K562 (cell line): ENCODE data around the gene VGLL4. TPM values are rescaled to one million over a fixed set of nuclear protein-coding genes. Genes with fewer than 3 reads are reported as not detected.

ENCODE experiments used
- ATAC-seq: fragments of 200-7000 bp; cut with Tn5 transposase; 3 replicates; pipeline ENCODE4 v1.9.1; 2020; ENCODE audit warnings: moderate library complexity
- BruUV-seq: library from RNA; stranded (reverse); fragments of 400-500 nt; replicated peaks from 2 replicates; lab custom pipeline; 2021; lab: Mats Ljungman, UMichigan
- CTCF ChIA-PET: fragments of 300-600 bp; formaldehyde crosslinking; extraction: SDS; loops from one replicate; lab custom pipeline; 2021; ENCODE audit warnings: low intra/inter-chr PET ratio; lab: Yijun Ruan, JAX
- POLR2A ChIA-PET: fragments of 300-600, 350-650 bp; sonication (Branson Sonifier 250); formaldehyde crosslinking; extraction: SDS; loops from one replicate; lab custom pipeline; 2021; ENCODE audit warnings: antibody characterized with exemption, inconsistent platforms; lab: Yijun Ruan, JAX
- DNase-seq, 4 experiments: peaks; one replicate each; pipeline versions ENCODE4 v3.0.0 to v3.0.0-alpha.2; 2011 to 2018; ENCODE audit warnings: low spot score in 3 of 4, mixed read lengths in 3 of 4; ENCODE audit errors: extremely low read depth in 1 of 4
- FAIRE-seq: peaks from 2 replicates; lab custom pipeline; 2011; peaks lifted over from hg19 to GRCh38; lab: Jason Lieb, UNC
- H2AFZ ChIP-seq: 2 replicates; pipeline ENCODE4 v1.6.0; 2011; ENCODE audit warnings: low read depth, low read length, control low read depth, inconsistent platforms
- H3K27ac ChIP-seq: fragments of 200-600 bp; 3 replicates; pipeline ENCODE4 v1.8.0; 2011; ENCODE audit warnings: low read depth, mild to moderate bottlenecking, control low read depth, inconsistent platforms, low read length, moderate library complexity, mixed read lengths; ENCODE audit errors: extremely low read depth
- H3K27me3 ChIP-seq, 2 experiments: fragments of 300-600 bp in 1 of 2; 2 replicates in 1 of 2; 3 replicates in 1 of 2; pipeline versions ENCODE4 v1.6.0 to v1.8.0; 2011; ENCODE audit warnings: inconsistent platforms in 2 of 2, low read length in 2 of 2, mild to moderate bottlenecking in 1 of 2, mixed read lengths in 1 of 2, moderate library complexity in 1 of 2; ENCODE audit not compliant: control insufficient read depth in 2 of 2, insufficient read depth in 2 of 2
- H3K36me3 ChIP-seq: fragments of 300-600 bp; 3 replicates; pipeline ENCODE4 v1.8.0; 2011; ENCODE audit warnings: mild to moderate bottlenecking, low read length, inconsistent platforms; ENCODE audit not compliant: control insufficient read depth, insufficient read depth
- H3K4me1 ChIP-seq, 2 experiments: fragments of 200-600 bp in 1 of 2; replicated peaks in 1 of 2; 2 replicates in 1 of 2; 3 replicates in 1 of 2; pipeline versions ENCODE4 v1.5.1 to v1.8.0; 2011; ENCODE audit warnings: inconsistent platforms in 2 of 2, low read length in 2 of 2, mild to moderate bottlenecking in 1 of 2, mixed read lengths in 1 of 2, moderate library complexity in 1 of 2; ENCODE audit not compliant: control insufficient read depth in 2 of 2, insufficient read depth in 2 of 2
- H3K4me2 ChIP-seq: 2 replicates; pipeline ENCODE4 v1.6.1; 2011; ENCODE audit warnings: low read length, control low read depth, inconsistent platforms, mixed read lengths; ENCODE audit not compliant: insufficient read depth
- H3K4me3 ChIP-seq: fragments of 200-600 bp; sonication (generic), shearing (Covaris generic); 2 replicates; pipeline ENCODE4 v1.5.1; 2016; ENCODE audit warnings: control low read depth, inconsistent platforms
- H3K79me2 ChIP-seq: fragments of 200-600 bp; 3 replicates; pipeline ENCODE4 v1.8.0; 2011; ENCODE audit warnings: low read length, inconsistent platforms; ENCODE audit not compliant: control insufficient read depth, insufficient read depth
- H3K9ac ChIP-seq, 2 experiments: 2 replicates each; pipeline versions ENCODE4 v1.6.0 to v1.6.1; 2011; ENCODE audit warnings: low read depth in 2 of 2, low read length in 2 of 2, control low read depth in 1 of 2, inconsistent platforms in 1 of 2, mild to moderate bottlenecking in 1 of 2, mixed read lengths in 1 of 2; ENCODE audit not compliant: insufficient read depth in 1 of 2
- H3K9me1 ChIP-seq: one replicate; pipeline ENCODE4 v1.6.0; 2011; ENCODE audit warnings: inconsistent platforms, mild to moderate bottlenecking, low read length, moderate library complexity; ENCODE audit not compliant: control insufficient read depth, insufficient read depth
- H3K9me3 ChIP-seq: replicated peaks from 2 replicates; pipeline ENCODE4 v1.5.1; 2011; ENCODE audit warnings: low read depth, low read length, inconsistent platforms; ENCODE audit not compliant: control insufficient read depth, insufficient read depth
- H4K20me1 ChIP-seq: replicated peaks from 2 replicates; pipeline ENCODE4 v1.6.1; 2011; ENCODE audit warnings: low read length, inconsistent platforms, mixed read lengths; ENCODE audit not compliant: control insufficient read depth, insufficient read depth
- BACH1 ChIP-seq: fragments of 200-800 bp; sonication (Bioruptor generic); IDR thresholded peaks from 2 replicates; pipeline ENCODE4 v1.6.1; 2016; ENCODE audit warnings: missing genetic modification characterization, missing compliant biosample characterization
- BCOR ChIP-seq: fragments of 450-650 bp; IDR thresholded peaks from 2 replicates; pipeline ENCODE4 v1.6.1; 2016
- CBX3 ChIP-seq, 2 experiments: IDR thresholded peaks; 1 replicate in 1 of 2; 2 replicates in 1 of 2; pipeline ENCODE4 v1.6.1; 2012; ENCODE audit warnings: inconsistent platforms in 2 of 2, low read length in 2 of 2, borderline replicate concordance in 1 of 2, control low read depth in 1 of 2
- COPS2 ChIP-seq: fragments of 450-650 bp; conservative IDR thresholded peaks from 2 replicates; pipeline ENCODE4 v1.6.1; 2016; ENCODE audit warnings: mild to moderate bottlenecking, moderate library complexity
- JUNB ChIP-seq: fragments of 450-650 bp; formaldehyde crosslinking; conservative IDR thresholded peaks from 2 replicates; pipeline ENCODE4 v1.4.0; 2020; ENCODE audit warnings: mild to moderate bottlenecking
- KLF10 ChIP-seq: fragments of 250-450 bp; sonication (Bioruptor Pico); IDR thresholded peaks from 2 replicates; pipeline ENCODE4 v1.6.1; 2021; ENCODE audit warnings: matching md5 sums
- MEIS2 ChIP-seq: fragments of 450-650 bp; IDR thresholded peaks from 2 replicates; pipeline ENCODE4 v1.6.1; 2014; ENCODE audit warnings: mild to moderate bottlenecking; ENCODE audit not compliant: partially characterized antibody
- SUPT5H ChIP-seq: fragments of 450-650 bp; IDR thresholded peaks from 2 replicates; pipeline ENCODE4 v1.6.1; 2016
- TRIM24 ChIP-seq, 2 experiments: fragments of 450-650 bp; IDR thresholded peaks; 2 replicates each; pipeline ENCODE4 v1.6.1; 2016
- ZFPM2 ChIP-seq: fragments of 250-450 bp; sonication (Bioruptor Pico); IDR thresholded peaks from 2 replicates; pipeline ENCODE4 v1.5.1; 2022; ENCODE audit warnings: mild to moderate bottlenecking
- ZKSCAN1 ChIP-seq: fragments of 150-350 bp; IDR thresholded peaks from 2 replicates; pipeline ENCODE4 v1.6.1; 2016; ENCODE audit warnings: low read depth, low read length
- ZNF75A ChIP-seq: fragments of 450-650 bp; formaldehyde crosslinking; IDR thresholded peaks from 2 replicates; pipeline ENCODE4 v1.4.0; 2020; ENCODE audit warnings: mild to moderate bottlenecking
- WGBS: fragments of 100-300 bp; shearing (Covaris generic); methylation state at CpG from one replicate; pipeline ENCODE4 v1.1.6; 2016; ENCODE audit warnings: low coverage, mixed read lengths; ENCODE audit not compliant: insufficient coverage; ENCODE audit errors: missing lambda C conversion rate; 5-methylcytosine and 5-hydroxymethylcytosine counted together
- in situ Hi-C: fragments of 300-500 bp; cut with MboI; formaldehyde crosslinking; loops from 4 replicates; pipeline ENCODE4 v1.15.0; 2018; ENCODE audit warnings: inconsistent platforms, mixed read lengths
- intact Hi-C: fragments of 100-400 bp; cut with micrococcal nuclease; formaldehyde crosslinking; loops from 2 replicates; pipeline ENCODE4 v1.14.2; 2022
- polyA plus RNA-seq, 8 experiments: library from polyadenylated mRNA; depleted of rRNA in 4 of 8; stranded (reverse) in 5 of 8; unstranded in 3 of 8; fragments of >200 nt; fragmentation: Nextera tagmentation in 2 of 8; fragmentation: Illumina TruSeq in 1 of 8; extraction: Ambion mirVana in 2 of 8; extraction: Trizol in 1 of 8; gene quantifications; 2 replicates each; pipeline versions ENCODE4 v1.2.1 to v1.2.3, GENCODE V29; 2011 to 2014; ENCODE audit warnings: inconsistent platforms in 1 of 8, missing spikeins in 1 of 8
- total RNA-seq, 7 experiments: library from RNA; depleted of rRNA in 6 of 7; stranded (reverse); fragments of >200 nt in 6 of 7; fragmentation: Illumina TruSeq in 2 of 7; extraction: Trizol in 2 of 7; gene quantifications; 2 replicates each; pipeline versions ENCODE4 v1.2.1 to v1.2.3, GENCODE V29; 2011 to 2021; ENCODE audit warnings: low replicate concordance in 1 of 7
- TF ChIP-seq, protein P1 (sequence below), 3 experiments: IDR thresholded peaks in 2 of 3; conservative IDR thresholded peaks in 1 of 3; 2 replicates each; pipeline ENCODE4 v1.5.1; 2011 to 2012; ENCODE audit warnings: low read length in 3 of 3, mild to moderate bottlenecking in 3 of 3, control low read depth in 2 of 3, improper control_type of control experiment in 1 of 3, inconsistent platforms in 1 of 3, low read depth in 1 of 3, mixed read lengths in 1 of 3, moderate library complexity in 1 of 3; ENCODE audit not compliant: insufficient read depth in 2 of 3
- TF ChIP-seq, protein P2 (sequence below): fragments of 450-650 bp; formaldehyde crosslinking; IDR thresholded peaks from 2 replicates; pipeline ENCODE4 v1.4.0; 2020; ENCODE audit warnings: mild to moderate bottlenecking, moderate library complexity
- TF ChIP-seq, protein P3 (sequence below): fragments of 450-650 bp; IDR thresholded peaks from 2 replicates; pipeline ENCODE4 v1.6.1; 2016; ENCODE audit warnings: mild to moderate bottlenecking
- TF ChIP-seq, protein P4 (sequence below): sonication (generic); formaldehyde crosslinking; IDR thresholded peaks from 2 replicates; pipeline ENCODE4 v1.5.0; 2020; ENCODE audit warnings: missing genetic modification reagents

Gene VGLL4
- total and polyA plus RNA-seq, 9 of the 15 experiments (the other 6 are each of a cell fraction or from before 2014, with no cell fraction given) = 0.27 to 10.9 (median 8.6) TPM

DNA sequence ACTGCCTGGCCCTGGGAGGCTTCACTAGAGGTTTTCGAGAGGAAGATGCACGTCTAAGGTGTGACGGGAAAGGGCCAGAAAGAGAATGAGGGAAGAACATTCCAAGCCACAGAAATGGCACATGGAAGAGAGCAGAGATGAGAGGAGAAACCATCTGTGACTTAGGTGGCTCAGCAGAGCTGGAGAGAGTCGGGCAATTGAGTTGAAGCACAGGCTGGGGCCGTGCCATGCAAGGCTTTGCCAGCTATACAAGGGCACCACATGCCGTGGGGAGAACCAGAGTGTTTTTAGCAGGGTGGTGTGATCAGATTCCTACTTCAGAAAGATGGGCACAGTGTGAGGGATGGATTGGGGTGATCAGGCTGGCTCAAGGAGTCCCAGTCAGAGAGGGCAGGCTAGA lies 126.1 kb downstream of the VGLL4 start:
- H3K4me3 ChIP-seq = no peak overlapping the region
- no TSS peak for BruUV-seq
- DNase-seq (no peak), ATAC-seq (no peak)
- H3K4me2 ChIP-seq = no peak overlapping the region
- in situ Hi-C loops = no loop called here
- no peaks in the 10 kb centered on the region for H3K9me1 ChIP-seq
- no peaks in the 10 kb centered on the region for H4K20me1 ChIP-seq
- no peaks in the 10 kb centered on the region for H3K36me3 ChIP-seq
- POLR2A ChIA-PET = interaction anchor here (0.7 to 1.6 kb wide), 3 partner anchors 9 to 96 kb away, joined by 3 to 6 read pairs (median 4); no protein-coding TSS in a partner anchor
- H3K4me1 ChIP-seq = peaks cover 0 to 6% of the 10 kb centered on the region in 2 experiments; a peak in 2 of 5 replicates
- no peaks in the 10 kb centered on the region; a peak in 1 of 5 replicates for H3K27me3 ChIP-seq
- TF ChIP-seq ZKSCAN1 (no peak), KLF10 (no peak), BCOR (no peak), SUPT5H (no peak), JUNB (no peak), ZNF75A (CRISPR knock-in tag) (no peak), MEIS2 (no peak), ZFPM2 (CRISPR knock-in tag) (no peak), CBX3 (IDR thresholded peaks at IDR 0.05; ENCODE audit: borderline replicate concordance in 1 of 2, low read length in 2 of 2) (no peak), BACH1 (tag) (no peak), COPS2 (no peak), TRIM24 (IDR thresholded peaks at IDR 0.05) (no peak)
- TF ChIP-seq, protein P1, sequence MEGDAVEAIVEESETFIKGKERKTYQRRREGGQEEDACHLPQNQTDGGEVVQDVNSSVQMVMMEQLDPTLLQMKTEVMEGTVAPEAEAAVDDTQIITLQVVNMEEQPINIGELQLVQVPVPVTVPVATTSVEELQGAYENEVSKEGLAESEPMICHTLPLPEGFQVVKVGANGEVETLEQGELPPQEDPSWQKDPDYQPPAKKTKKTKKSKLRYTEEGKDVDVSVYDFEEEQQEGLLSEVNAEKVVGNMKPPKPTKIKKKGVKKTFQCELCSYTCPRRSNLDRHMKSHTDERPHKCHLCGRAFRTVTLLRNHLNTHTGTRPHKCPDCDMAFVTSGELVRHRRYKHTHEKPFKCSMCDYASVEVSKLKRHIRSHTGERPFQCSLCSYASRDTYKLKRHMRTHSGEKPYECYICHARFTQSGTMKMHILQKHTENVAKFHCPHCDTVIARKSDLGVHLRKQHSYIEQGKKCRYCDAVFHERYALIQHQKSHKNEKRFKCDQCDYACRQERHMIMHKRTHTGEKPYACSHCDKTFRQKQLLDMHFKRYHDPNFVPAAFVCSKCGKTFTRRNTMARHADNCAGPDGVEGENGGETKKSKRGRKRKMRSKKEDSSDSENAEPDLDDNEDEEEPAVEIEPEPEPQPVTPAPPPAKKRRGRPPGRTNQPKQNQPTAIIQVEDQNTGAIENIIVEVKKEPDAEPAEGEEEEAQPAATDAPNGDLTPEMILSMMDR (IDR thresholded peaks at IDR 0.05 in 2 of 3, conservative IDR thresholded peaks at IDR 0.05 in 1 of 3; ENCODE audit: insufficient read depth in 2 of 3, low read depth in 1 of 3, low read length in 3 of 3) = no peak
- TF ChIP-seq, protein P2, sequence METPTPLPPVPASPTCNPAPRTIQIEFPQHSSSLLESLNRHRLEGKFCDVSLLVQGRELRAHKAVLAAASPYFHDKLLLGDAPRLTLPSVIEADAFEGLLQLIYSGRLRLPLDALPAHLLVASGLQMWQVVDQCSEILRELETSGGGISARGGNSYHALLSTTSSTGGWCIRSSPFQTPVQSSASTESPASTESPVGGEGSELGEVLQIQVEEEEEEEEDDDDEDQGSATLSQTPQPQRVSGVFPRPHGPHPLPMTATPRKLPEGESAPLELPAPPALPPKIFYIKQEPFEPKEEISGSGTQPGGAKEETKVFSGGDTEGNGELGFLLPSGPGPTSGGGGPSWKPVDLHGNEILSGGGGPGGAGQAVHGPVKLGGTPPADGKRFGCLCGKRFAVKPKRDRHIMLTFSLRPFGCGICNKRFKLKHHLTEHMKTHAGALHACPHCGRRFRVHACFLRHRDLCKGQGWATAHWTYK (CRISPR knock-in tag) = no peak
- TF ChIP-seq, protein P3, sequence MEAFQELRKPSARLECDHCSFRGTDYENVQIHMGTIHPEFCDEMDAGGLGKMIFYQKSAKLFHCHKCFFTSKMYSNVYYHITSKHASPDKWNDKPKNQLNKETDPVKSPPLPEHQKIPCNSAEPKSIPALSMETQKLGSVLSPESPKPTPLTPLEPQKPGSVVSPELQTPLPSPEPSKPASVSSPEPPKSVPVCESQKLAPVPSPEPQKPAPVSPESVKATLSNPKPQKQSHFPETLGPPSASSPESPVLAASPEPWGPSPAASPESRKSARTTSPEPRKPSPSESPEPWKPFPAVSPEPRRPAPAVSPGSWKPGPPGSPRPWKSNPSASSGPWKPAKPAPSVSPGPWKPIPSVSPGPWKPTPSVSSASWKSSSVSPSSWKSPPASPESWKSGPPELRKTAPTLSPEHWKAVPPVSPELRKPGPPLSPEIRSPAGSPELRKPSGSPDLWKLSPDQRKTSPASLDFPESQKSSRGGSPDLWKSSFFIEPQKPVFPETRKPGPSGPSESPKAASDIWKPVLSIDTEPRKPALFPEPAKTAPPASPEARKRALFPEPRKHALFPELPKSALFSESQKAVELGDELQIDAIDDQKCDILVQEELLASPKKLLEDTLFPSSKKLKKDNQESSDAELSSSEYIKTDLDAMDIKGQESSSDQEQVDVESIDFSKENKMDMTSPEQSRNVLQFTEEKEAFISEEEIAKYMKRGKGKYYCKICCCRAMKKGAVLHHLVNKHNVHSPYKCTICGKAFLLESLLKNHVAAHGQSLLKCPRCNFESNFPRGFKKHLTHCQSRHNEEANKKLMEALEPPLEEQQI = no peak
- TF ChIP-seq, protein P4, sequence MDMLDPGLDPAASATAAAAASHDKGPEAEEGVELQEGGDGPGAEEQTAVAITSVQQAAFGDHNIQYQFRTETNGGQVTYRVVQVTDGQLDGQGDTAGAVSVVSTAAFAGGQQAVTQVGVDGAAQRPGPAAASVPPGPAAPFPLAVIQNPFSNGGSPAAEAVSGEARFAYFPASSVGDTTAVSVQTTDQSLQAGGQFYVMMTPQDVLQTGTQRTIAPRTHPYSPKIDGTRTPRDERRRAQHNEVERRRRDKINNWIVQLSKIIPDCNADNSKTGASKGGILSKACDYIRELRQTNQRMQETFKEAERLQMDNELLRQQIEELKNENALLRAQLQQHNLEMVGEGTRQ (CRISPR knock-in tag) = no peak
- TF ChIP-seq, all 486 proteins: peak for 0
- 26% methylated on average over 5 of the region's 6 CpGs for WGBS
- no peak for FAIRE-seq
- Histone ChIP-seq H3K9me3 (no peaks in the 10 kb centered on the region), H3K9ac (no peak overlapping the region), H2AFZ (no peak overlapping the region), H3K79me2 (no peaks in the 10 kb centered on the region), H3K27ac (no peak overlapping the region)
- intact Hi-C loops = no loop called here
- CTCF ChIA-PET = no interaction called here
